GM12878 (cell line): Measurements from ENCODE around the gene TRPM8. TPM values are rescaled to one million over a fixed set of nuclear protein-coding genes. Genes with fewer than 3 reads are reported as not detected.

Experiments
- ATAC-seq: fragments of 200-7000 bp; cut with Tn5 transposase; 3 replicates; pipeline ENCODE4 v1.9.1; 2020; ENCODE audit warnings: mild to moderate bottlenecking, moderate library complexity
- BruUV-seq: library from RNA; stranded (reverse); fragments of 400-500 nt; replicated peaks from 2 replicates; lab custom pipeline; 2021; lab: Mats Ljungman, UMichigan
- CTCF ChIA-PET: fragments of 300-600 bp; sonication (Branson Sonifier 250); formaldehyde crosslinking; extraction: SDS; loops from one replicate; lab custom pipeline; 2021; ENCODE audit warnings: inconsistent platforms; lab: Yijun Ruan, JAX
- POLR2A ChIA-PET: fragments of 350-600 bp; formaldehyde crosslinking; extraction: SDS; loops from one replicate; lab custom pipeline; 2021; ENCODE audit warnings: inconsistent platforms; lab: Charles Lee
- RAD21 ChIA-PET: fragments of 300-600 bp; sonication (Branson Sonifier 250); formaldehyde crosslinking; loops from one replicate; lab custom pipeline; 2023; ENCODE audit warnings: antibody characterized with exemption; ENCODE audit not compliant: unreplicated experiment; lab: Charles Lee
- SMC1A ChIA-PET: fragments of 300-600 bp; sonication (Branson Sonifier 250); formaldehyde crosslinking; loops from one replicate; lab custom pipeline; 2023; ENCODE audit not compliant: unreplicated experiment, uncharacterized antibody; lab: Charles Lee
- DNase-seq: peaks from one replicate; pipeline ENCODE4 v3.0.0-alpha.2; 2011; ENCODE audit warnings: low read depth, low spot score
- FAIRE-seq: peaks from 3 replicates; lab custom pipeline; 2011; peaks lifted over from hg19 to GRCh38; lab: Jason Lieb, UNC
- H2AFZ ChIP-seq: 2 replicates; pipeline ENCODE4 v1.6.0; 2011; ENCODE audit warnings: low read depth, low read length, control low read depth; ENCODE audit not compliant: control insufficient read depth
- H3K27ac ChIP-seq: 2 replicates; pipeline ENCODE4 v1.5.1; 2011; ENCODE audit warnings: control low read depth; ENCODE audit not compliant: control insufficient read depth, insufficient read depth
- H3K27me3 ChIP-seq, 2 experiments: replicated peaks in 1 of 2; 2 replicates each; pipeline versions ENCODE4 v1.6.0 to v1.6.1; 2011; ENCODE audit warnings: low read length in 1 of 2; ENCODE audit not compliant: control insufficient read depth in 2 of 2, insufficient read depth in 2 of 2
- H3K36me3 ChIP-seq, 2 experiments: 2 replicates each; pipeline ENCODE4 v1.5.1; 2011; ENCODE audit warnings: low read length in 1 of 2; ENCODE audit not compliant: control insufficient read depth in 2 of 2, insufficient read depth in 2 of 2
- H3K4me1 ChIP-seq: 2 replicates; pipeline ENCODE4 v1.6.1; 2011; ENCODE audit warnings: mild to moderate bottlenecking, low read length, moderate library complexity, mixed read lengths; ENCODE audit not compliant: control insufficient read depth, insufficient read depth
- H3K4me2 ChIP-seq: 2 replicates; pipeline ENCODE4 v1.6.0; 2011; ENCODE audit warnings: control low read depth; ENCODE audit not compliant: control insufficient read depth, insufficient read depth
- H3K4me3 ChIP-seq: fragments of 200-600 bp; sonication (generic); 2 replicates; pipeline ENCODE4 v1.5.1; 2016
- H3K79me2 ChIP-seq: 2 replicates; pipeline ENCODE4 v1.6.0; 2011; ENCODE audit warnings: low read length; ENCODE audit not compliant: control insufficient read depth, insufficient read depth
- H3K9ac ChIP-seq: 2 replicates; pipeline ENCODE4 v1.8.0; 2011; ENCODE audit warnings: low read length, control low read depth, mixed read lengths; ENCODE audit not compliant: control insufficient read depth, insufficient read depth
- H3K9me3 ChIP-seq: replicated peaks from 3 replicates; pipeline ENCODE4 v1.5.1; 2011; ENCODE audit warnings: mild to moderate bottlenecking, low read length; ENCODE audit not compliant: control insufficient read depth, insufficient read depth
- H4K20me1 ChIP-seq: 2 replicates; pipeline ENCODE4 v1.6.0; 2011; ENCODE audit not compliant: control insufficient read depth, insufficient read depth
- CHD1 ChIP-seq: IDR thresholded peaks from 2 replicates; pipeline ENCODE4 v1.6.1; 2012; ENCODE audit warnings: low read depth, low read length, improper control_type of control experiment
- CREM ChIP-seq: IDR thresholded peaks from 2 replicates; pipeline ENCODE4 v1.6.1; 2014; ENCODE audit warnings: antibody characterized with exemption, low read depth
- EP300 ChIP-seq, 2 experiments: fragments of 150-350 bp in 1 of 2; IDR thresholded peaks; 2 replicates each; pipeline ENCODE4 v1.6.1; 2011 to 2012; ENCODE audit warnings: low read depth in 2 of 2, low read length in 2 of 2, borderline replicate concordance in 1 of 2, improper control_type of control experiment in 1 of 2, inconsistent platforms in 1 of 2; ENCODE audit not compliant: control insufficient read depth in 1 of 2
- FOS ChIP-seq: IDR thresholded peaks from 3 replicates; pipeline ENCODE4 v1.6.1; 2011; ENCODE audit warnings: borderline replicate concordance; ENCODE audit not compliant: insufficient read length; ENCODE audit errors: extremely low read depth
- MXI1 ChIP-seq: fragments of 150-350 bp; IDR thresholded peaks from 2 replicates; pipeline ENCODE4 v1.6.1; 2011; ENCODE audit warnings: low read depth, mild to moderate bottlenecking, inconsistent platforms, low read length, improper control_type of control experiment
- NR2F1 ChIP-seq: fragments of 450-650 bp; conservative IDR thresholded peaks from 2 replicates; pipeline ENCODE4 v1.6.1; 2017; ENCODE audit warnings: mild to moderate bottlenecking
- PAX5 ChIP-seq: IDR thresholded peaks from 2 replicates; pipeline ENCODE4 v1.6.1; 2011; ENCODE audit warnings: low read depth, low read length, borderline replicate concordance
- POLR2A ChIP-seq: IDR thresholded peaks from 2 replicates; pipeline ENCODE4 v1.6.1; 2011; ENCODE audit warnings: low read depth, mild to moderate bottlenecking, low read length
- SP1 ChIP-seq: IDR thresholded peaks from one replicate; pipeline ENCODE4 v1.6.1; 2011; ENCODE audit warnings: low read depth, low read length
- SUZ12 ChIP-seq: fragments of 200-600 bp; sonication (generic); IDR thresholded peaks from one replicate; pipeline ENCODE4 v1.6.1; 2018; ENCODE audit warnings: antibody characterized with exemption, mild to moderate bottlenecking; ENCODE audit not compliant: unreplicated experiment
- TCF7 ChIP-seq: IDR thresholded peaks from 2 replicates; pipeline ENCODE4 v1.6.1; 2014; ENCODE audit warnings: antibody characterized with exemption, borderline replicate concordance
- WGBS: methylation state at CpG from one replicate; pipeline ENCODE4 v1.1.6; 2016; ENCODE audit warnings: low lambda C conversion rate; ENCODE audit not compliant: insufficient replicate concordance, insufficient coverage; ENCODE audit errors: missing lambda C conversion rate; 5-methylcytosine and 5-hydroxymethylcytosine counted together
- in situ Hi-C: fragments of 300-500 bp; cut with MboI; formaldehyde crosslinking; loops from 9 replicates; pipeline ENCODE4 v1.14.3; 2018; ENCODE audit warnings: mixed read lengths
- intact Hi-C: fragments of 100-400 bp; cut with micrococcal nuclease; formaldehyde crosslinking; loops from one replicate; pipeline ENCODE4 v1.14.2; 2022; ENCODE audit not compliant: unreplicated experiment
- polyA plus RNA-seq, 11 experiments: library from polyadenylated mRNA; depleted of rRNA in 4 of 11; unstranded in 6 of 11; stranded (reverse) in 5 of 11; fragments of >200 nt; fragmentation: Nextera tagmentation in 4 of 11; fragmentation: Illumina TruSeq in 1 of 11; extraction: Ambion mirVana in 4 of 11; extraction: Trizol in 1 of 11; gene quantifications; 1 replicate in 1 of 11; 2 replicates in 10 of 11; pipeline versions ENCODE4 v1.2.1 to v1.2.3, GENCODE V29; 2011 to 2016; ENCODE audit warnings: inconsistent platforms in 2 of 11, missing spikeins in 2 of 11, low read depth in 1 of 11
- total RNA-seq, 4 experiments: library from RNA; depleted of rRNA in 3 of 4; stranded (reverse); fragments of >200 nt in 3 of 4; fragmentation: Illumina TruSeq in 1 of 4; extraction: Trizol in 1 of 4; gene quantifications; 2 replicates each; pipeline versions ENCODE4 v1.2.1 to v1.2.3, GENCODE V29; 2013 to 2021

The TRPM8 gene
- total and polyA plus RNA-seq, 10 of the 15 experiments (the other 5 are each of a cell fraction or from before 2014, with no cell fraction given) = 3.9 TPM; not detected in 9

DNA sequence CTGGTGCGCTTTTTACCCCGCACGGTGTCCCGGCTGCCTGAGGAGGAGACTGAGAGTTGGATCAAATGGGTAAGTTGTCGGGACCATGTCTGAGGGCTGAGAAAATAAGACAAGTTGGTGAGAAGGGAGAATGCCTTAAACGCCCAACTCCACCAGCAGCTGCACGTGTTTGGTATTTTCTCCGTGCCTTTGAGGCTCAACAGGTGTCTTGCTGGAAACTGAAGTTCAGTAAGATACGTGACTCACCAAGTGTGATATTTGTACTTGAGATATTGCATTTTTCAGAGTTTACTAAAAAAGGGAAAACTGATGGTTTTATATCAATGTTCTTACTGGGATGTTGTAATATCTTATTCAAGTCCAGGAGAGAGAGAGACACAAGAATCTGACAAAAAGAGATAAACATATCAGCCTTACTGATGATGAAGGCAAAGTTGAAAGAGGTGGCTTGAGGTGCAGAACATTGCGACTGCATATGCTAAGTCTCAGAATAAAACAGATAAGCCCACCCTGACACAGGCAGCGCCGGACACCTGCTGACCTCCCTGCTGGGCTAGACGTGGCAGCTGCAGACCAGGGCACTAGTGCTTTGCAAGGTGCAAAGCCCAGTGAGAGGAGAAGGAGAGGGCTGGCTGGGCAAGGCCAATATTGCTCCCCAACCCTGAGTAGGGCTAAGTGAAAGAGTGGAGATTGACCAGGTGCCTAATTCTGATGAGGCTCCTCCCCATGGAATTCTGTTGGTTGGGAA, 33.1 kb downstream of the TRPM8 start:
- H2AFZ ChIP-seq = no peak overlapping the region
- no peaks in the 10 kb centered on the region for H3K79me2 ChIP-seq
- SMC1A ChIA-PET = no interaction called here
- intact Hi-C loops = no loop called here
- in situ Hi-C loops = no loop called here
- no peak for FAIRE-seq
- H3K4me2 ChIP-seq = no peak overlapping the region
- no peak overlapping the region for H3K4me3 ChIP-seq
- H3K9ac ChIP-seq = no peak overlapping the region
- 40% methylated on average over 13 of the region's 13 CpGs for WGBS
- RAD21 ChIA-PET = no interaction called here
- no peak for ATAC-seq
- H3K36me3 ChIP-seq = no peaks in the 10 kb centered on the region
- CTCF ChIA-PET = no interaction called here
- no peak for DNase-seq
- no TSS peak for BruUV-seq
- TF ChIP-seq EP300 (IDR thresholded peaks at IDR 0.05; ENCODE audit: borderline replicate concordance in 1 of 2, control insufficient read depth in 1 of 2, low read depth in 2 of 2, low read length in 2 of 2) (no peak), CHD1 (no peak), MXI1 (no peak), CREM (no peak), PAX5 (no peak), SUZ12 (no peak), TCF7 (no peak), POLR2A (no peak), FOS (no peak), NR2F1 (no peak), SP1 (no peak)
- H3K9me3 ChIP-seq = no peaks in the 10 kb centered on the region
- H3K4me1 ChIP-seq = no peaks in the 10 kb centered on the region
- H3K27me3 ChIP-seq = no peaks in the 10 kb centered on the region
- no peak overlapping the region for H3K27ac ChIP-seq
- POLR2A ChIA-PET = interaction anchor here (0.5 kb wide), 1 partner anchor 11 kb away, joined by 4 read pairs; no protein-coding TSS in a partner anchor
- no peaks in the 10 kb centered on the region for H4K20me1 ChIP-seq
